Activated CD4-positive, CD25-positive, alpha-beta regulatory T cell treated with anti-CD3 and anti-CD28 coated beads, Interleukin-2, amount 50 U/mL, for 72 hours (primary cell): ENCODE measurements around the gene TMEM63C.

Source experiments
- DNase-seq: peaks from one replicate; pipeline ENCODE4 v3.0.0; 2021

Gene TMEM63C

GRCh38 chr14:77225892-77226557, 44.4 kb downstream of the TMEM63C start:
- DNase-seq: no peak

GRCh38 chr14:77228056-77228455, 46.5 kb downstream of the TMEM63C start:
- no peak for DNase-seq

- DNase-seq: no peak
Measured at GRCh38 chr14:77230914-77231313, 49.3 kb downstream of the TMEM63C start.

- no peak for DNase-seq
Measured at GRCh38 chr14:77231721-77232120, 50.1 kb downstream of the TMEM63C start.

GRCh38 chr14:77236814-77237213, 55.2 kb downstream of the TMEM63C start:
- no peak for DNase-seq

- DNase-seq: no peak
Measured at GRCh38 chr14:77238356-77238755, 56.8 kb downstream of the TMEM63C start.

- DNase-seq: no peak
Measured at GRCh38 chr14:77238996-77239395, 57.4 kb downstream of the TMEM63C start.

- no peak for DNase-seq
Measured at GRCh38 chr14:77239412-77239811, 57.8 kb downstream of the TMEM63C start.

- no peak for DNase-seq
Measured at GRCh38 chr14:77240336-77240915, 58.8 kb downstream of the TMEM63C start.

- DNase-seq: no peak
Measured at GRCh38 chr14:77241955-77242354, 60.4 kb downstream of the TMEM63C start.

GRCh38 chr14:77242752-77243151, 61.2 kb downstream of the TMEM63C start:
- no peak for DNase-seq

GRCh38 chr14:77243853-77244252, 62.3 kb downstream of the TMEM63C start:
- no peak for DNase-seq

GRCh38 chr14:77245820-77246219, 64.2 kb downstream of the TMEM63C start:
- DNase-seq: no peak

GRCh38 chr14:77246784-77247183, 65.2 kb downstream of the TMEM63C start:
- DNase-seq: no peak

- DNase-seq: no peak
Measured at GRCh38 chr14:77248666-77249065, 67.1 kb downstream of the TMEM63C start.

- no peak for DNase-seq
Measured at GRCh38 chr14:77249286-77249685, 67.7 kb downstream of the TMEM63C start.

- no peak for DNase-seq
Measured at GRCh38 chr14:77250927-77251326, 69.3 kb downstream of the TMEM63C start.

- DNase-seq: no peak
Measured at GRCh38 chr14:77251870-77252269, 70.3 kb downstream of the TMEM63C start.

GRCh38 chr14:77253333-77254190, 72.0 kb downstream of the TMEM63C start:
- no peak for DNase-seq

GRCh38 chr14:77256694-77257093, 75.1 kb downstream of the TMEM63C start:
- DNase-seq: no peak

- no peak for DNase-seq
Measured at GRCh38 chr14:77257700-77258099, 76.1 kb downstream of the TMEM63C start.

GRCh38 chr14:77258566-77258965, 77.0 kb downstream of the TMEM63C start:
- DNase-seq: no peak

- DNase-seq: no peak
Measured at GRCh38 chr14:77259025-77259715, 77.6 kb downstream of the TMEM63C start.
